ENCODE measurements around the gene ADGRV1. TPM values are rescaled to one million over a fixed set of nuclear protein-coding genes. Genes with fewer than 3 reads are reported as not detected.
A peak's percentile ranks its signal among the peaks of the same experiment; 100 is the strongest.

Gene ADGRV1
- total RNA-seq, 1 experiment from 2014 or later: 64.8 TPM

DNA sequence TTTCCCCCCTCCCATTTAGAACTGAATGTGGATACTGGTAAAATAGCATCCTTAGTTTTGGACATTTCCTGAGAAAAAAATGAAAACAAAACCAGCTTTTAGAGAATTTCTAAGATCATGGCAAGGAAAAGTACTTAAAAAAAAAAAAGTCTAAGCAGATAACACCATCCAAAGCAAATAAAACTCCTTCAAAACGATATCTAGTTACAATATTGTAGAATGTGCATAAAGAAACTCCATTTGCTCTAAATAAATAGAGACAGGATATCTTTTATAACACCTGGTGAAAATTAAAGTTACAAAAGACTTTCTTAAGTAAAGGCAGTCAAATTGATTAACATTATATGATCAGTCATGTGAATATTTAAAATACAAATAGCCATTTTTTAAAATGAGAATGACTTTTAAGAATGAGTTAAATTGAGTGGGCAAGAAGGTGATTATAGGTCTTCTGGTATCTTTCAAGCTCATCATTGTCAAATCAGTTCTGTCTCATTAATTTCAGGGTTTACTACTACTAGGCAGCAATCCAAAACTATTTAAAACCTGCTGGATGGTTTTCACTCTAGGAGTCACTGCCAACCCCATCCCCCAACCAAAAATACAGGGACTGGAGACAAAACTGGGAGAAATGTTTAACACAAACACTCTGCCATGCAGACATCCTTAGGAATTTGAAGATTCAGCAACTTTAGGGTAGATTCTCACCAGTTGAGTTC is 382.6 kb downstream of the ADGRV1 start:
- H3K36me3 Mint-ChIP-seq (ENCODE audit: insufficient read depth in 1 of 3, low read depth in 3 of 3): peaks cover 6 to 16% (median 12%) of the 10 kb centered on the region in 3 experiments
- H3K27ac ChIP-seq (ENCODE audit: insufficient read length, low read depth, low read length): no peak overlapping the region

More for the DNA sequence above, 382.6 kb downstream of the ADGRV1 start:
- no peaks in the 10 kb centered on the region for H3K4me1 ChIP-seq (ENCODE audit: insufficient read depth, low read length)
- Mint-ChIP-seq H3K27me3 (ENCODE audit: low read depth) (no peaks in the 10 kb centered on the region), H3K4me3 (no peak overlapping the region), H3K9me3 (no peaks in the 10 kb centered on the region), H3K4me1 (peaks cover 12 to 34% of the 10 kb centered on the region in 2 experiments; a peak in 3 of 4 replicates), H3K27ac (peak overlapping the region; percentile 44 to 98 (median 54); a peak in 3 of 7 replicates)
- no peak overlapping the region for H2AK5ac ChIP-seq (ENCODE audit: insufficient read length, low read length)
- H4K8ac ChIP-seq (replicated peaks; ENCODE audit: insufficient read length, low read depth, low read length): no peak overlapping the region
- DNase-seq: no peak
- H2BK20ac ChIP-seq (ENCODE audit: low read depth, low read length, poor library complexity, severe bottlenecking): no peak overlapping the region
- H4K20me1 ChIP-seq (ENCODE audit: control insufficient read depth, insufficient read depth, insufficient read length): no peaks in the 10 kb centered on the region
- no CpG with 5 or more reads among the region's 1 CpG for WGBS (ENCODE audit: extremely low coverage, insufficient read length, low lambda C conversion rate)
- H3K9ac ChIP-seq (ENCODE audit: extremely low read depth, insufficient read length, low read length): no peak overlapping the region
- H3K14ac ChIP-seq (ENCODE audit: insufficient read depth, low read length): no peak overlapping the region
- TF ChIP-seq CTCF (conservative IDR thresholded peaks at IDR 0.05): no peak
- no peak overlapping the region for H3K4ac ChIP-seq (ENCODE audit: low read depth, low read length)
- no peak overlapping the region for H4K91ac ChIP-seq (ENCODE audit: insufficient read length, low read depth, low read length)
- H2BK5ac ChIP-seq (ENCODE audit: insufficient read length, low read length): no peak overlapping the region
- no peak overlapping the region for H2BK12ac ChIP-seq (ENCODE audit: insufficient read length, low read depth, low read length)
- H4K5ac ChIP-seq (ENCODE audit: insufficient read length, low read depth, low read length): no peak overlapping the region
- H3K27me3 ChIP-seq (ENCODE audit: insufficient read depth, low read length): no peaks in the 10 kb centered on the region
- no peak overlapping the region for H2AFZ ChIP-seq (ENCODE audit: low read length)
- H3K18ac ChIP-seq (ENCODE audit: insufficient read length, low read depth, low read length): no peak overlapping the region
- H3K9me3 ChIP-seq (ENCODE audit: control insufficient read depth, low read depth, low read length): no peaks in the 10 kb centered on the region
- no peak overlapping the region for H2BK15ac ChIP-seq (ENCODE audit: low read depth, low read length)
- no peaks in the 10 kb centered on the region for H3K79me1 ChIP-seq (ENCODE audit: insufficient read depth, low read depth, low read length, poor library complexity, severe bottlenecking)
- H2BK120ac ChIP-seq (ENCODE audit: low read depth, low read length, poor library complexity, severe bottlenecking): no peak overlapping the region
- no peak overlapping the region for H3K4me2 ChIP-seq (ENCODE audit: insufficient read depth, insufficient read length, low read length)
- no peak overlapping the region for H3K23ac ChIP-seq (ENCODE audit: insufficient read length, low read depth, low read length)
- H3T11ph ChIP-seq (ENCODE audit: low read length): no peak overlapping the region
- H3K56ac ChIP-seq (ENCODE audit: insufficient read length, low read depth, low read length): no peak overlapping the region
- H3K79me2 ChIP-seq (ENCODE audit: insufficient read depth, low read length): no peaks in the 10 kb centered on the region
- H3K23me2 ChIP-seq (ENCODE audit: insufficient read length, low read depth, low read length, poor library complexity, severe bottlenecking): no peaks in the 10 kb centered on the region

Data from H9 (cell line).